WTC11 (cell line): ENCODE measurements around the gene FBXO31. TPM values are rescaled to one million over a fixed set of nuclear protein-coding genes. Genes with fewer than 3 reads are reported as not detected.

Experiments
- ATAC-seq: fragments of 200-7000 bp; cut with Tn5 transposase; 2 replicates; pipeline ENCODE4 v1.10.0; 2021; ENCODE audit warnings: mild to moderate bottlenecking, moderate library complexity
- CTCF ChIA-PET: fragments of 300-600 bp; sonication (Branson Sonifier 250); formaldehyde crosslinking; loops from one replicate; lab custom pipeline; 2021; ENCODE audit warnings: antibody characterized with exemption; lab: Charles Lee
- POLR2A ChIA-PET: fragments of 350-600 bp; sonication (Branson Sonifier 250); formaldehyde crosslinking; loops from one replicate; lab custom pipeline; 2021; ENCODE audit warnings: antibody characterized with exemption; lab: Charles Lee
- DNase-seq: peaks from one replicate; pipeline ENCODE4 v3.0.0; 2021; ENCODE audit warnings: low spot score
- H3K27ac Mint-ChIP-seq: 2 replicates; pipeline ENCODE4 v1.8.0; 2021; ENCODE audit warnings: mixed read lengths
- H3K27me3 Mint-ChIP-seq: 2 replicates; pipeline ENCODE4 v1.8.0; 2021; ENCODE audit warnings: low read depth, mild to moderate bottlenecking, moderate library complexity, mixed read lengths
- H3K36me3 Mint-ChIP-seq: 2 replicates; pipeline ENCODE4 v1.8.0; 2021; ENCODE audit warnings: mixed read lengths
- H3K4me1 Mint-ChIP-seq: 2 replicates; pipeline ENCODE4 v1.8.0; 2022; ENCODE audit warnings: mixed read lengths
- H3K4me3 Mint-ChIP-seq: 2 replicates; pipeline ENCODE4 v1.8.0; 2021; ENCODE audit warnings: mild to moderate bottlenecking, moderate library complexity, mixed read lengths
- H3K9me3 Mint-ChIP-seq: 2 replicates; pipeline ENCODE4 v1.8.0; 2021; ENCODE audit warnings: mixed read lengths
- FOXJ3 ChIP-seq: sonication (generic); formaldehyde crosslinking; IDR thresholded peaks from 2 replicates; pipeline ENCODE4 v1.9.0; 2021; ENCODE audit warnings: missing genetic modification reagents, mild to moderate bottlenecking, borderline replicate concordance
- FOXP1 ChIP-seq: sonication (generic); formaldehyde crosslinking; IDR thresholded peaks from 2 replicates; pipeline ENCODE4 v1.8.0; 2022; ENCODE audit warnings: missing genetic modification reagents, mild to moderate bottlenecking, moderate library complexity, borderline replicate concordance
- GABPB1 ChIP-seq: sonication (generic); formaldehyde crosslinking; IDR thresholded peaks from 2 replicates; pipeline ENCODE4 v1.8.1; 2023; ENCODE audit warnings: mild to moderate bottlenecking, missing genetic modification reagents
- GRHL2 ChIP-seq: fragments of 250-450 bp; sonication (Bioruptor Pico); IDR thresholded peaks from 2 replicates; pipeline ENCODE4 v1.8.0; 2022; ENCODE audit warnings: mild to moderate bottlenecking, moderate library complexity; ENCODE audit not compliant: insufficient replicate concordance, severe bottlenecking
- JUN ChIP-seq: sonication (generic); formaldehyde crosslinking; IDR thresholded peaks from 2 replicates; pipeline ENCODE4 v1.8.0; 2023; ENCODE audit warnings: mild to moderate bottlenecking, missing genetic modification reagents
- KAT7 ChIP-seq: sonication (generic); formaldehyde crosslinking; IDR thresholded peaks from 2 replicates; pipeline ENCODE4 v1.8.1; 2023; ENCODE audit warnings: missing genetic modification reagents, mild to moderate bottlenecking, borderline replicate concordance
- NFATC4 ChIP-seq: fragments of 250-450 bp; sonication (Bioruptor Pico); IDR thresholded peaks from 2 replicates; pipeline ENCODE4 v1.9.0; 2021; ENCODE audit warnings: mild to moderate bottlenecking
- NR2C2 ChIP-seq: sonication (generic); formaldehyde crosslinking; IDR thresholded peaks from 2 replicates; pipeline ENCODE4 v1.8.0; 2022; ENCODE audit warnings: mild to moderate bottlenecking, missing genetic modification reagents
- PRRX2 ChIP-seq: fragments of 250-450 bp; sonication (Bioruptor Pico); IDR thresholded peaks from 2 replicates; pipeline ENCODE4 v1.8.0; 2021; ENCODE audit warnings: mild to moderate bottlenecking
- RELA ChIP-seq: sonication (generic); formaldehyde crosslinking; IDR thresholded peaks from 2 replicates; pipeline ENCODE4 v1.8.1; 2022; ENCODE audit warnings: missing genetic modification reagents, mild to moderate bottlenecking, borderline replicate concordance
- SMAD3 ChIP-seq: sonication (generic); formaldehyde crosslinking; IDR thresholded peaks from 2 replicates; pipeline ENCODE4 v1.8.0; 2022; ENCODE audit warnings: missing genetic modification reagents, mild to moderate bottlenecking, borderline replicate concordance
- TP53 ChIP-seq: sonication (generic); formaldehyde crosslinking; IDR thresholded peaks from 2 replicates; pipeline ENCODE4 v1.8.1; 2023; ENCODE audit warnings: mild to moderate bottlenecking, missing genetic modification reagents
- ZBTB21 ChIP-seq: sonication (generic); formaldehyde crosslinking; IDR thresholded peaks from 2 replicates; pipeline ENCODE4 v1.8.1; 2023; ENCODE audit warnings: mild to moderate bottlenecking, missing genetic modification reagents, borderline replicate concordance
- ZNF121 ChIP-seq: sonication (generic); formaldehyde crosslinking; IDR thresholded peaks from 2 replicates; pipeline ENCODE4 v1.8.0; 2023; ENCODE audit warnings: missing genetic modification reagents
- ZNF232 ChIP-seq: sonication (generic); formaldehyde crosslinking; IDR thresholded peaks from 2 replicates; pipeline ENCODE4 v1.8.0; 2022; ENCODE audit warnings: mild to moderate bottlenecking, missing genetic modification reagents
- ZNF317 ChIP-seq: sonication (generic); formaldehyde crosslinking; IDR thresholded peaks from 2 replicates; pipeline ENCODE4 v1.8.1; 2023; ENCODE audit warnings: low read depth, mild to moderate bottlenecking, moderate library complexity, missing genetic modification reagents, borderline replicate concordance
- total RNA-seq: library from RNA; stranded (reverse); gene quantifications from 3 replicates; pipeline ENCODE4 v1.2.3, GENCODE V29; 2021
- TF ChIP-seq, protein P1 (sequence below): sonication (generic); formaldehyde crosslinking; IDR thresholded peaks from 2 replicates; pipeline ENCODE4 v1.8.0; 2023; ENCODE audit warnings: missing genetic modification reagents, mild to moderate bottlenecking, borderline replicate concordance
- TF ChIP-seq, protein P2 (sequence below): sonication (generic); formaldehyde crosslinking; IDR thresholded peaks from 2 replicates; pipeline ENCODE4 v1.8.1; 2023; ENCODE audit warnings: mild to moderate bottlenecking, missing genetic modification reagents, moderate library complexity
- TF ChIP-seq, protein P3 (sequence below): sonication (generic); formaldehyde crosslinking; IDR thresholded peaks from 2 replicates; pipeline ENCODE4 v1.8.1; 2022; ENCODE audit warnings: low read depth, mild to moderate bottlenecking, moderate library complexity, missing genetic modification reagents, borderline replicate concordance
- TF ChIP-seq, protein P4 (sequence below): fragments of 200-600 bp; IDR thresholded peaks from 2 replicates; pipeline ENCODE4 v1.8.0; 2022; ENCODE audit warnings: antibody characterized with exemption
- TF ChIP-seq, protein P5 (sequence below): sonication (generic); formaldehyde crosslinking; IDR thresholded peaks from 2 replicates; pipeline ENCODE4 v1.8.1; 2022; ENCODE audit warnings: mild to moderate bottlenecking, missing genetic modification reagents, moderate library complexity, borderline replicate concordance
- TF ChIP-seq, protein P6 (sequence below): fragments of 250-450 bp; sonication (Bioruptor Pico); IDR thresholded peaks from 2 replicates; pipeline ENCODE4 v1.9.0; 2021; ENCODE audit warnings: mild to moderate bottlenecking

The FBXO31 gene
- total RNA-seq, 1 experiment from 2014 or later: 22.6 TPM

DNA sequence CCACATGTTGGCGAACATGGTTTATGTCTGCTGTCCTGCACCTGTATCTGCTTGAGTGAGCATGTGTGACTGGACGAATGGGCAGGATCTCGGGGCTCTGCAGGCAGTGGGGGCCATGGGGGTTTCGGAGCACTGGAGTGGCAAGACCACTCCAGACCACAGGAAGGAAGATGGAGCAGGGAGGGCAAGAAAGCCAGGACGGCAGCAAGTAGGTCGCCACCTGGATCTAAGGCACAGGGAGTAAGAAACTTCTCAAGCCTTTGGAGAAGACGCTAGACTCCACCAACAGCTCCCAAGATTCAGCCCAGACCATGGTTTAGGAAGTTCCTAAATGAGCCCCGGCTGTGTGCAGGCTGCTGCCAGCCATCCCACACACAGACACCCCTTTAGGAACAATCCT is 33.5 kb downstream of the FBXO31 start (continued):
- TF ChIP-seq, protein P1, sequence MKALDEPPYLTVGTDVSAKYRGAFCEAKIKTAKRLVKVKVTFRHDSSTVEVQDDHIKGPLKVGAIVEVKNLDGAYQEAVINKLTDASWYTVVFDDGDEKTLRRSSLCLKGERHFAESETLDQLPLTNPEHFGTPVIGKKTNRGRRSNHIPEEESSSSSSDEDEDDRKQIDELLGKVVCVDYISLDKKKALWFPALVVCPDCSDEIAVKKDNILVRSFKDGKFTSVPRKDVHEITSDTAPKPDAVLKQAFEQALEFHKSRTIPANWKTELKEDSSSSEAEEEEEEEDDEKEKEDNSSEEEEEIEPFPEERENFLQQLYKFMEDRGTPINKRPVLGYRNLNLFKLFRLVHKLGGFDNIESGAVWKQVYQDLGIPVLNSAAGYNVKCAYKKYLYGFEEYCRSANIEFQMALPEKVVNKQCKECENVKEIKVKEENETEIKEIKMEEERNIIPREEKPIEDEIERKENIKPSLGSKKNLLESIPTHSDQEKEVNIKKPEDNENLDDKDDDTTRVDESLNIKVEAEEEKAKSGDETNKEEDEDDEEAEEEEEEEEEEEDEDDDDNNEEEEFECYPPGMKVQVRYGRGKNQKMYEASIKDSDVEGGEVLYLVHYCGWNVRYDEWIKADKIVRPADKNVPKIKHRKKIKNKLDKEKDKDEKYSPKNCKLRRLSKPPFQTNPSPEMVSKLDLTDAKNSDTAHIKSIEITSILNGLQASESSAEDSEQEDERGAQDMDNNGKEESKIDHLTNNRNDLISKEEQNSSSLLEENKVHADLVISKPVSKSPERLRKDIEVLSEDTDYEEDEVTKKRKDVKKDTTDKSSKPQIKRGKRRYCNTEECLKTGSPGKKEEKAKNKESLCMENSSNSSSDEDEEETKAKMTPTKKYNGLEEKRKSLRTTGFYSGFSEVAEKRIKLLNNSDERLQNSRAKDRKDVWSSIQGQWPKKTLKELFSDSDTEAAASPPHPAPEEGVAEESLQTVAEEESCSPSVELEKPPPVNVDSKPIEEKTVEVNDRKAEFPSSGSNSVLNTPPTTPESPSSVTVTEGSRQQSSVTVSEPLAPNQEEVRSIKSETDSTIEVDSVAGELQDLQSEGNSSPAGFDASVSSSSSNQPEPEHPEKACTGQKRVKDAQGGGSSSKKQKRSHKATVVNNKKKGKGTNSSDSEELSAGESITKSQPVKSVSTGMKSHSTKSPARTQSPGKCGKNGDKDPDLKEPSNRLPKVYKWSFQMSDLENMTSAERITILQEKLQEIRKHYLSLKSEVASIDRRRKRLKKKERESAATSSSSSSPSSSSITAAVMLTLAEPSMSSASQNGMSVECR (CRISPR knock-in tag): no peak
- TF ChIP-seq, protein P2, sequence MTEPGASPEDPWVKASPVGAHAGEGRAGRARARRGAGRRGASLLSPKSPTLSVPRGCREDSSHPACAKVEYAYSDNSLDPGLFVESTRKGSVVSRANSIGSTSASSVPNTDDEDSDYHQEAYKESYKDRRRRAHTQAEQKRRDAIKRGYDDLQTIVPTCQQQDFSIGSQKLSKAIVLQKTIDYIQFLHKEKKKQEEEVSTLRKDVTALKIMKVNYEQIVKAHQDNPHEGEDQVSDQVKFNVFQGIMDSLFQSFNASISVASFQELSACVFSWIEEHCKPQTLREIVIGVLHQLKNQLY (CRISPR knock-in tag): no peak

DNA sequence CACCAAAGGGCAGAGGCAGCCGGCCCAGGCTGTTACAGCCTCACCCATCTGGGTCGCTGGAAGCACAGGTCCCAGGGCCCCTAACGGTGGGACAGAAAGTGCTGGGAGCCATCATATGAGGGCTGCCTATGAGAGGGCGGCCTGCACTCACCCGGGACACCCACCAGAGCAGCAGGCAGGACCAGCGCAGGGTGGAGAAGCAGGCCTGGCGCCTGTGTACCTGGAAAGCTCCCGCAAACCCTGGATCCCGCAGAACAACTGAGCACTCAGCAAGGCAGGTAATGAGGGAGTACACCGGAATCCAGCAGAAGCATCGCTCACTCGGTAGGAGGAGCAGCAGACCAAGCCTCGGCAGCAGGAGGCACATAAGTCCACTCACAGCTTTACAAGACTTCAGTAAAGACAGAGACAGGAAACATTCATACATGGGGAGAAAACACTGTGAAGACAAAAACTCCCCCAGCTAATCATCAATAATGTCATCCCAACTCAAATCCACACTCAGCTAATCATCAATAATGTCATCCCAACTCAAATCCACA is 34.9 kb downstream of the FBXO31 start:
- ChIA-PET POLR2A (no interaction called here), CTCF (interaction anchor here (0.6 to 2.0 kb wide), 4 partner anchors 35 to 287 kb away, joined by 3 to 8 read pairs (median 3); partner anchors contain the start of gene FBXO31)
- peaks cover 13% of the 10 kb centered on the region for H3K4me1 Mint-ChIP-seq
- H3K4me3 Mint-ChIP-seq: no peak overlapping the region
- DNase-seq (no peak), ATAC-seq (no peak)
- H3K27me3 Mint-ChIP-seq: no peaks in the 10 kb centered on the region
- peaks cover 5% of the 10 kb centered on the region for H3K36me3 Mint-ChIP-seq
- TF ChIP-seq, protein P3, sequence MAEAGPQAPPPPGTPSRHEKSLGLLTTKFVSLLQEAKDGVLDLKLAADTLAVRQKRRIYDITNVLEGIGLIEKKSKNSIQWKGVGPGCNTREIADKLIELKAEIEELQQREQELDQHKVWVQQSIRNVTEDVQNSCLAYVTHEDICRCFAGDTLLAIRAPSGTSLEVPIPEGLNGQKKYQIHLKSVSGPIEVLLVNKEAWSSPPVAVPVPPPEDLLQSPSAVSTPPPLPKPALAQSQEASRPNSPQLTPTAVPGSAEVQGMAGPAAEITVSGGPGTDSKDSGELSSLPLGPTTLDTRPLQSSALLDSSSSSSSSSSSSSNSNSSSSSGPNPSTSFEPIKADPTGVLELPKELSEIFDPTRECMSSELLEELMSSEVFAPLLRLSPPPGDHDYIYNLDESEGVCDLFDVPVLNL (CRISPR knock-in tag): no peak
- no peak for TF ChIP-seq NFATC4 (CRISPR knock-in tag)
- TF ChIP-seq NR2C2 (CRISPR knock-in tag): no peak
- TF ChIP-seq, protein P4, sequence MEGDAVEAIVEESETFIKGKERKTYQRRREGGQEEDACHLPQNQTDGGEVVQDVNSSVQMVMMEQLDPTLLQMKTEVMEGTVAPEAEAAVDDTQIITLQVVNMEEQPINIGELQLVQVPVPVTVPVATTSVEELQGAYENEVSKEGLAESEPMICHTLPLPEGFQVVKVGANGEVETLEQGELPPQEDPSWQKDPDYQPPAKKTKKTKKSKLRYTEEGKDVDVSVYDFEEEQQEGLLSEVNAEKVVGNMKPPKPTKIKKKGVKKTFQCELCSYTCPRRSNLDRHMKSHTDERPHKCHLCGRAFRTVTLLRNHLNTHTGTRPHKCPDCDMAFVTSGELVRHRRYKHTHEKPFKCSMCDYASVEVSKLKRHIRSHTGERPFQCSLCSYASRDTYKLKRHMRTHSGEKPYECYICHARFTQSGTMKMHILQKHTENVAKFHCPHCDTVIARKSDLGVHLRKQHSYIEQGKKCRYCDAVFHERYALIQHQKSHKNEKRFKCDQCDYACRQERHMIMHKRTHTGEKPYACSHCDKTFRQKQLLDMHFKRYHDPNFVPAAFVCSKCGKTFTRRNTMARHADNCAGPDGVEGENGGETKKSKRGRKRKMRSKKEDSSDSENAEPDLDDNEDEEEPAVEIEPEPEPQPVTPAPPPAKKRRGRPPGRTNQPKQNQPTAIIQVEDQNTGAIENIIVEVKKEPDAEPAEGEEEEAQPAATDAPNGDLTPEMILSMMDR: no peak
- no peak for TF ChIP-seq FOXJ3 (CRISPR knock-in tag)
- TF ChIP-seq ZNF232: no peak
- TF ChIP-seq JUN (CRISPR knock-in tag): no peak
- TF ChIP-seq, protein P5, sequence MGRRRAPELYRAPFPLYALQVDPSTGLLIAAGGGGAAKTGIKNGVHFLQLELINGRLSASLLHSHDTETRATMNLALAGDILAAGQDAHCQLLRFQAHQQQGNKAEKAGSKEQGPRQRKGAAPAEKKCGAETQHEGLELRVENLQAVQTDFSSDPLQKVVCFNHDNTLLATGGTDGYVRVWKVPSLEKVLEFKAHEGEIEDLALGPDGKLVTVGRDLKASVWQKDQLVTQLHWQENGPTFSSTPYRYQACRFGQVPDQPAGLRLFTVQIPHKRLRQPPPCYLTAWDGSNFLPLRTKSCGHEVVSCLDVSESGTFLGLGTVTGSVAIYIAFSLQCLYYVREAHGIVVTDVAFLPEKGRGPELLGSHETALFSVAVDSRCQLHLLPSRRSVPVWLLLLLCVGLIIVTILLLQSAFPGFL (CRISPR knock-in tag): no peak
- no peak for TF ChIP-seq ZNF317 (CRISPR knock-in tag)
- TF ChIP-seq KAT7 (CRISPR knock-in tag): no peak
- TF ChIP-seq GABPB1 (CRISPR knock-in tag): no peak
- no peak for TF ChIP-seq TP53 (CRISPR knock-in tag)
- TF ChIP-seq, protein P6, sequence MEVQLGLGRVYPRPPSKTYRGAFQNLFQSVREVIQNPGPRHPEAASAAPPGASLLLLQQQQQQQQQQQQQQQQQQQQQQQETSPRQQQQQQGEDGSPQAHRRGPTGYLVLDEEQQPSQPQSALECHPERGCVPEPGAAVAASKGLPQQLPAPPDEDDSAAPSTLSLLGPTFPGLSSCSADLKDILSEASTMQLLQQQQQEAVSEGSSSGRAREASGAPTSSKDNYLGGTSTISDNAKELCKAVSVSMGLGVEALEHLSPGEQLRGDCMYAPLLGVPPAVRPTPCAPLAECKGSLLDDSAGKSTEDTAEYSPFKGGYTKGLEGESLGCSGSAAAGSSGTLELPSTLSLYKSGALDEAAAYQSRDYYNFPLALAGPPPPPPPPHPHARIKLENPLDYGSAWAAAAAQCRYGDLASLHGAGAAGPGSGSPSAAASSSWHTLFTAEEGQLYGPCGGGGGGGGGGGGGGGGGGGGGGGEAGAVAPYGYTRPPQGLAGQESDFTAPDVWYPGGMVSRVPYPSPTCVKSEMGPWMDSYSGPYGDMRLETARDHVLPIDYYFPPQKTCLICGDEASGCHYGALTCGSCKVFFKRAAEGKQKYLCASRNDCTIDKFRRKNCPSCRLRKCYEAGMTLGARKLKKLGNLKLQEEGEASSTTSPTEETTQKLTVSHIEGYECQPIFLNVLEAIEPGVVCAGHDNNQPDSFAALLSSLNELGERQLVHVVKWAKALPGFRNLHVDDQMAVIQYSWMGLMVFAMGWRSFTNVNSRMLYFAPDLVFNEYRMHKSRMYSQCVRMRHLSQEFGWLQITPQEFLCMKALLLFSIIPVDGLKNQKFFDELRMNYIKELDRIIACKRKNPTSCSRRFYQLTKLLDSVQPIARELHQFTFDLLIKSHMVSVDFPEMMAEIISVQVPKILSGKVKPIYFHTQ: no peak
- TF ChIP-seq GRHL2 (CRISPR knock-in tag): no peak
- no peak for TF ChIP-seq RELA (CRISPR knock-in tag)
- no peak for TF ChIP-seq ZNF121 (CRISPR knock-in tag)
- TF ChIP-seq ZBTB21 (CRISPR knock-in tag): no peak
- TF ChIP-seq PRRX2 (CRISPR knock-in tag): no peak
- no peak for TF ChIP-seq SMAD3 (CRISPR knock-in tag)
- TF ChIP-seq FOXP1 (CRISPR knock-in tag): no peak
- H3K9me3 Mint-ChIP-seq: no peaks in the 10 kb centered on the region
- H3K27ac Mint-ChIP-seq: 0 out of 2 replicates have a peak overlapping the region, but pooled peaks have one; percentile 47
